Prostate gland (tissue), 2 donors: ENCODE data around the gene CNRIP1.

Source experiments
- CTCF ChIP-seq, 4 experiments: fragments of 200-600 bp in 2 of 4; fragments of 450-650 bp in 2 of 4; sonication (generic) in 2 of 4; IDR thresholded peaks; 1 replicate in 3 of 4; 2 replicates in 1 of 4; pipeline ENCODE4 v1.5.1; 2016 to 2019; ENCODE audit warnings: antibody characterized with exemption in 4 of 4, mild to moderate bottlenecking in 2 of 4, moderate library complexity in 2 of 4
- POLR2A ChIP-seq: fragments of 450-650 bp; IDR thresholded peaks from one replicate; pipeline ENCODE4 v1.6.1; 2016; ENCODE audit warnings: antibody characterized with exemption, mild to moderate bottlenecking
- POLR2AphosphoS5 ChIP-seq: sonication (generic); formaldehyde crosslinking; IDR thresholded peaks from one replicate; pipeline ENCODE4 v1.6.1; 2017; ENCODE audit warnings: antibody characterized with exemption

DNA sequence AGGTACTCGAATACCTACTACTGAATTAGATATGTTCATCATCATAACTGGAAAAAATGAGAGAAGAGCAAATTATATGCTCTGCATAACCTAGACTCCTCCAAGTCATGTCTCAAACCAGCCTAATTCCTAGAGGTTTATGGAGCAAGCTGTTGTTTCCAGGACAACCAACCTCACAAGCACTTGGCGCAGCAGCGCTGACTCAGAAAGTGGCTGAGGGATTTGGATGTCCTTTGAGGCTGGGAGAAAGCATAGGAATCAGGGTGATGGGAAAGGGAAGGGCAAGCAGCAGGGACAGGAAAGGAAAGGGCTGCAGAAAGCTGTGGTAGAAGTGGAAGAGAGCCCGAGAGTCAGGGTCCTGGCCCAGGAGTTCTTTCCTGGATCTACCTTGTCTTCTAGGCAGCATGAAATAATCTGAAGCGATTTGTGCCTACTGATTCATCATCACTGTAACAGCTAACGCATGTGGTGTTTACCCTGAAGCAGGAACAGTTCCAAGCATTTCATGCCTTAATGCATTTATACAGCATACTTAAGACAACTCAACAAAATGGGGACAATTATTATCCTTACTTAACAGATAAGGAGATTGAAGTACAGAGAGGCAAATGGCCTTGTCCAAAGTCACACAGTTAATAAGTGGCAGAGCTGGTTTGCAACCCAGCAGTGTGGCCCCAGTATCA is 49.0 kb upstream of the CNRIP1 start:
- TF ChIP-seq CTCF (IDR thresholded peaks at IDR 0.05) (no peak), POLR2AphosphoS5 (no peak), POLR2A (no peak)
